SK-N-SH (cell line): ENCODE results near the gene TBC1D30. TPM values are rescaled to one million over a fixed set of nuclear protein-coding genes. Genes with fewer than 3 reads are reported as not detected.

Experiments used
- CTCF ChIA-PET: fragments of 300-600, 350-600 bp; formaldehyde crosslinking; extraction: SDS; loops from one replicate; lab custom pipeline; 2021; lab: Yijun Ruan, JAX
- POLR2A ChIA-PET: fragments of 350-600 bp; sonication (Branson Sonifier 250); formaldehyde crosslinking; extraction: SDS; loops from one replicate; lab custom pipeline; 2020; ENCODE audit warnings: antibody characterized with exemption, inconsistent platforms; lab: Yijun Ruan, JAX
- DNase-seq: peaks from one replicate; pipeline ENCODE4 v3.0.0; 2012
- H2AFZ ChIP-seq: fragments of 200-600 bp; sonication (generic); 2 replicates; pipeline ENCODE4 v1.8.1; 2016; ENCODE audit warnings: antibody characterized with exemption, mild to moderate bottlenecking, low read depth
- H3F3A ChIP-seq: fragments of 200-600 bp; sonication (generic); replicated peaks from 2 replicates; pipeline ENCODE3; 2016; ENCODE audit warnings: antibody characterized with exemption, mild to moderate bottlenecking; ENCODE audit not compliant: insufficient read depth
- H3K27ac ChIP-seq, 2 experiments: fragments of 200-500 bp in 1 of 2; fragments of 200-600 bp in 1 of 2; sonication (Bioruptor generic) in 1 of 2; sonication (generic), shearing (Covaris generic) in 1 of 2; 2 replicates each; pipeline versions ENCODE4 v1.5.1 to v1.6.1; 2014 to 2016; ENCODE audit warnings: low read depth in 2 of 2, inconsistent platforms in 1 of 2, low read length in 1 of 2, mild to moderate bottlenecking in 1 of 2, mixed read lengths in 1 of 2
- H3K27me3 ChIP-seq: fragments of 200-600 bp; sonication (generic), shearing (Covaris generic); 2 replicates; pipeline ENCODE4 v1.6.1; 2016; ENCODE audit warnings: mixed run types; ENCODE audit not compliant: insufficient read depth
- H3K36me3 ChIP-seq, 2 experiments: fragments of 200-500 bp in 1 of 2; fragments of 200-600 bp in 1 of 2; sonication (Bioruptor generic) in 1 of 2; sonication (generic) in 1 of 2; replicated peaks in 1 of 2; 2 replicates each; pipeline versions ENCODE3 to v1.5.1; 2014 to 2016; ENCODE audit warnings: low read length in 1 of 2, mild to moderate bottlenecking in 1 of 2; ENCODE audit not compliant: insufficient read depth in 2 of 2, control insufficient read depth in 1 of 2
- H3K4me1 ChIP-seq, 2 experiments: fragments of 200-500 bp in 1 of 2; fragments of 200-600 bp in 1 of 2; sonication (Bioruptor generic) in 1 of 2; sonication (generic), shearing (Covaris generic) in 1 of 2; 2 replicates each; pipeline versions ENCODE4 v1.5.1 to v1.6.1; 2014 to 2016; ENCODE audit warnings: low read depth in 1 of 2, low read length in 1 of 2, mixed run types in 1 of 2; ENCODE audit not compliant: insufficient read depth in 2 of 2, control insufficient read depth in 1 of 2
- H3K4me2 ChIP-seq: fragments of 200-600 bp; sonication (generic), shearing (Covaris generic); 2 replicates; pipeline ENCODE4 v1.6.1; 2017; ENCODE audit warnings: mixed run types
- H3K4me3 ChIP-seq, 2 experiments: fragments of 200-500 bp in 1 of 2; fragments of 200-600 bp in 1 of 2; sonication (Bioruptor generic) in 1 of 2; sonication (generic), shearing (Covaris generic) in 1 of 2; 2 replicates each; pipeline versions ENCODE4 v1.5.1 to v1.8.1; 2014 to 2016; ENCODE audit warnings: low read depth in 2 of 2, inconsistent platforms in 1 of 2, low read length in 1 of 2, mild to moderate bottlenecking in 1 of 2, mixed read lengths in 1 of 2, moderate library complexity in 1 of 2
- H3K79me2 ChIP-seq: fragments of 200-600 bp; sonication (generic); 2 replicates; pipeline ENCODE4 v1.8.1; 2017; ENCODE audit warnings: mild to moderate bottlenecking; ENCODE audit not compliant: insufficient read depth
- H3K9ac ChIP-seq: fragments of 200-600 bp; sonication (generic); 2 replicates; pipeline ENCODE4 v1.6.1; 2017; ENCODE audit warnings: mixed run types
- H3K9me2 ChIP-seq: fragments of 200-600 bp; sonication (generic); 2 replicates; pipeline ENCODE4 v1.6.1; 2017; ENCODE audit warnings: mixed run types
- H3K9me3 ChIP-seq: fragments of 200-600 bp; sonication (generic); 2 replicates; pipeline ENCODE4 v1.6.1; 2017; ENCODE audit warnings: mixed run types, mild to moderate bottlenecking, moderate library complexity
- H4K20me1 ChIP-seq: fragments of 200-600 bp; sonication (generic); 2 replicates; pipeline ENCODE4 v1.6.1; 2017; ENCODE audit warnings: mild to moderate bottlenecking, mixed run types; ENCODE audit not compliant: insufficient read depth
- CHD2 ChIP-seq: fragments of 150-350 bp; IDR thresholded peaks from 2 replicates; pipeline ENCODE4 v1.6.1; 2018; ENCODE audit warnings: low read length; ENCODE audit not compliant: partially characterized antibody
- ELF1 ChIP-seq: IDR thresholded peaks from 2 replicates; pipeline ENCODE4 v1.4.0; 2012
- EP300 ChIP-seq, 2 experiments: IDR thresholded peaks; 2 replicates each; pipeline versions ENCODE4 v1.4.0 to v1.6.1; 2012; ENCODE audit warnings: borderline replicate concordance in 1 of 2, low read depth in 1 of 2, low read length in 1 of 2
- EZH2phosphoT487 ChIP-seq: fragments of 200-600 bp; sonication (generic); IDR thresholded peaks from 2 replicates; pipeline ENCODE4 v1.6.1; 2017; ENCODE audit warnings: low read depth, mixed run types, mild to moderate bottlenecking, antibody characterized with exemption, moderate library complexity, borderline replicate concordance
- FOXM1 ChIP-seq: IDR thresholded peaks from 2 replicates; pipeline ENCODE4 v1.4.0; 2012; ENCODE audit warnings: low read depth, mild to moderate bottlenecking
- GATA2 ChIP-seq: sonication (generic); formaldehyde crosslinking; IDR thresholded peaks from 2 replicates; pipeline ENCODE4 v1.5.0; 2020; ENCODE audit warnings: mild to moderate bottlenecking, missing genetic modification reagents
- MEF2A ChIP-seq: IDR thresholded peaks from 2 replicates; pipeline ENCODE4 v1.4.0; 2012; ENCODE audit warnings: low read depth, borderline replicate concordance
- MXI1 ChIP-seq: IDR thresholded peaks from 2 replicates; pipeline ENCODE4 v1.6.1; 2012; ENCODE audit warnings: mild to moderate bottlenecking, low read depth, low read length, improper control_type of control experiment
- NFIC ChIP-seq: IDR thresholded peaks from 2 replicates; pipeline ENCODE4 v1.4.0; 2012; ENCODE audit warnings: borderline replicate concordance
- RCOR1 ChIP-seq: fragments of 150-350 bp; IDR thresholded peaks from 2 replicates; pipeline ENCODE4 v1.6.1; 2017; ENCODE audit warnings: antibody characterized with exemption, low read length
- RFX5 ChIP-seq: IDR thresholded peaks from 2 replicates; pipeline ENCODE4 v1.6.1; 2012; ENCODE audit warnings: mild to moderate bottlenecking, improper control_type of control experiment, low read length
- RXRA ChIP-seq: IDR thresholded peaks from 2 replicates; pipeline ENCODE4 v1.4.0; 2012; ENCODE audit warnings: low read depth, mild to moderate bottlenecking, borderline replicate concordance
- SMC3 ChIP-seq: IDR thresholded peaks from 2 replicates; pipeline ENCODE4 v1.6.1; 2012; ENCODE audit warnings: low read depth, low read length, improper control_type of control experiment
- TEAD4 ChIP-seq: IDR thresholded peaks from 2 replicates; pipeline ENCODE4 v1.4.0; 2012; ENCODE audit warnings: mild to moderate bottlenecking, borderline replicate concordance; ENCODE audit not compliant: insufficient read depth
- WGBS: methylation state at CpG from one replicate; pipeline ENCODE4 v1.1.6; 2017; ENCODE audit warnings: low lambda C conversion rate; 5-methylcytosine and 5-hydroxymethylcytosine counted together
- polyA plus RNA-seq, 3 experiments: library from polyadenylated mRNA; depleted of rRNA; stranded (reverse); fragments of >200 nt; gene quantifications; 2 replicates each; pipeline ENCODE4 v1.2.3, GENCODE V29; 2012
- TF ChIP-seq, protein P1 (sequence below): IDR thresholded peaks from 2 replicates; pipeline ENCODE4 v1.4.0; 2012; ENCODE audit warnings: low read depth, borderline replicate concordance
- TF ChIP-seq, protein P2 (sequence below): IDR thresholded peaks from 2 replicates; pipeline ENCODE4 v1.4.0; 2012; ENCODE audit warnings: low read depth
- TF ChIP-seq, protein P3 (sequence below): IDR thresholded peaks from 2 replicates; pipeline ENCODE4; 2012
- TF ChIP-seq, protein P4 (sequence below): fragments of 150-350 bp; IDR thresholded peaks from 2 replicates; pipeline ENCODE4 v1.6.1; 2017; ENCODE audit warnings: antibody characterized with exemption, low read length, low read depth, borderline replicate concordance
- TF ChIP-seq, protein P5 (sequence below): IDR thresholded peaks from 2 replicates; pipeline ENCODE4 v1.6.1; 2012; ENCODE audit warnings: mild to moderate bottlenecking, low read depth, low read length, moderate library complexity

The TBC1D30 gene
- polyA plus RNA-seq, 1 of the 3 experiments (the other 2 are of a cell fraction) = 0.23 TPM

DNA sequence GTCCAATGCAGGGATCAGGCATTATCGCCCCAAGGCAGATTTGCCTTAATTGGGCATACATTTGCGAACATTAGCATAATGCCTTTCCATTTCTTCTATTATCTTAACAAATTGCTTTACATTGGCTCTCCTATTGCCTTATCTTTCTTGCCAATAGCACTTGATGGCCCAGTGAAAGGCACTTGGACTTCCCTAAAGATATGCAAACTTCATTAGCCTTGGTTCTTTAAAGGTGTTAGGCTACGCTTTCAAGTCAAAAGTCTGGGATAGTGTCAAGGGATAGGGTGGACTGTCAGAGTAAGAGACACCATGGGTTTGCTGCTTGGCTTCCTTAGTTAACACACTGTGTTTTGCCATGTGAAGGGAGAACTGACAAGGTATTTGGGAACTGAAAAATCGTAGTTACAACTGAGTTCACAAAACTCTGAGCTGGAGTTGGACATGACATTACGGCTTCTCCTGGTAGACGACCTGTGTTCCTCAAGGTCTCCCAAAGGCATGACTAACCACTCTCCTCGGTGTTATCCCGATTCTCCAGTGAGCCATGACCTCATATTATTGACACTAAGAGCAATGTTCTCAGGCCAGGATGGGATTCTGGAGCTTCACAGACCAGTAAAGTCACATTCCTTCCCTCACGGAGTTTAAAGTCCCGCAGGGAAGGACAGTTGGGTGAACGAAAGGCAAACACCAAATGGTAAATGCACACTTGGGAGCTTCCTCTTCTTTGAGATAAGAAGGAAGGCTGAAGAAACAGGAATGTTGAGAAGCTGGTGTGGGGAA lies 65.2 kb downstream of the TBC1D30 start:
- TF ChIP-seq, protein P1, sequence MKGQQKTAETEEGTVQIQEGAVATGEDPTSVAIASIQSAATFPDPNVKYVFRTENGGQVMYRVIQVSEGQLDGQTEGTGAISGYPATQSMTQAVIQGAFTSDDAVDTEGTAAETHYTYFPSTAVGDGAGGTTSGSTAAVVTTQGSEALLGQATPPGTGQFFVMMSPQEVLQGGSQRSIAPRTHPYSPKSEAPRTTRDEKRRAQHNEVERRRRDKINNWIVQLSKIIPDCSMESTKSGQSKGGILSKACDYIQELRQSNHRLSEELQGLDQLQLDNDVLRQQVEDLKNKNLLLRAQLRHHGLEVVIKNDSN = no peak
- TF ChIP-seq ELF1 = no peak
- TF ChIP-seq GATA2 (CRISPR knock-in tag) = no peak
- TF ChIP-seq, protein P2, sequence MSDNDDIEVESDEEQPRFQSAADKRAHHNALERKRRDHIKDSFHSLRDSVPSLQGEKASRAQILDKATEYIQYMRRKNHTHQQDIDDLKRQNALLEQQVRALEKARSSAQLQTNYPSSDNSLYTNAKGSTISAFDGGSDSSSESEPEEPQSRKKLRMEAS = no peak
- no peak for TF ChIP-seq TEAD4
- no peak for TF ChIP-seq NFIC
- TF ChIP-seq EZH2phosphoT487 = no peak
- no peak for TF ChIP-seq RCOR1
- TF ChIP-seq SMC3 = no peak
- TF ChIP-seq FOXM1 = no peak
- no peak for TF ChIP-seq MXI1
- no peak for TF ChIP-seq RXRA
- TF ChIP-seq, protein P3, sequence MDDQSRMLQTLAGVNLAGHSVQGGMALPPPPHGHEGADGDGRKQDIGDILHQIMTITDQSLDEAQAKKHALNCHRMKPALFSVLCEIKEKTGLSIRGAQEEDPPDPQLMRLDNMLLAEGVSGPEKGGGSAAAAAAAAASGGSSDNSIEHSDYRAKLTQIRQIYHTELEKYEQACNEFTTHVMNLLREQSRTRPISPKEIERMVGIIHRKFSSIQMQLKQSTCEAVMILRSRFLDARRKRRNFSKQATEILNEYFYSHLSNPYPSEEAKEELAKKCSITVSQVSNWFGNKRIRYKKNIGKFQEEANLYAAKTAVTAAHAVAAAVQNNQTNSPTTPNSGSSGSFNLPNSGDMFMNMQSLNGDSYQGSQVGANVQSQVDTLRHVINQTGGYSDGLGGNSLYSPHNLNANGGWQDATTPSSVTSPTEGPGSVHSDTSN = no peak
- TF ChIP-seq CHD2 = no peak
- TF ChIP-seq MEF2A = no peak
- TF ChIP-seq, protein P4, sequence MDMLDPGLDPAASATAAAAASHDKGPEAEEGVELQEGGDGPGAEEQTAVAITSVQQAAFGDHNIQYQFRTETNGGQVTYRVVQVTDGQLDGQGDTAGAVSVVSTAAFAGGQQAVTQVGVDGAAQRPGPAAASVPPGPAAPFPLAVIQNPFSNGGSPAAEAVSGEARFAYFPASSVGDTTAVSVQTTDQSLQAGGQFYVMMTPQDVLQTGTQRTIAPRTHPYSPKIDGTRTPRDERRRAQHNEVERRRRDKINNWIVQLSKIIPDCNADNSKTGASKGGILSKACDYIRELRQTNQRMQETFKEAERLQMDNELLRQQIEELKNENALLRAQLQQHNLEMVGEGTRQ = no peak
- TF ChIP-seq EP300 (IDR thresholded peaks at IDR 0.05; ENCODE audit: borderline replicate concordance in 1 of 2, low read depth in 1 of 2, low read length in 1 of 2) = no peak
- no peak for TF ChIP-seq RFX5
- TF ChIP-seq, protein P5, sequence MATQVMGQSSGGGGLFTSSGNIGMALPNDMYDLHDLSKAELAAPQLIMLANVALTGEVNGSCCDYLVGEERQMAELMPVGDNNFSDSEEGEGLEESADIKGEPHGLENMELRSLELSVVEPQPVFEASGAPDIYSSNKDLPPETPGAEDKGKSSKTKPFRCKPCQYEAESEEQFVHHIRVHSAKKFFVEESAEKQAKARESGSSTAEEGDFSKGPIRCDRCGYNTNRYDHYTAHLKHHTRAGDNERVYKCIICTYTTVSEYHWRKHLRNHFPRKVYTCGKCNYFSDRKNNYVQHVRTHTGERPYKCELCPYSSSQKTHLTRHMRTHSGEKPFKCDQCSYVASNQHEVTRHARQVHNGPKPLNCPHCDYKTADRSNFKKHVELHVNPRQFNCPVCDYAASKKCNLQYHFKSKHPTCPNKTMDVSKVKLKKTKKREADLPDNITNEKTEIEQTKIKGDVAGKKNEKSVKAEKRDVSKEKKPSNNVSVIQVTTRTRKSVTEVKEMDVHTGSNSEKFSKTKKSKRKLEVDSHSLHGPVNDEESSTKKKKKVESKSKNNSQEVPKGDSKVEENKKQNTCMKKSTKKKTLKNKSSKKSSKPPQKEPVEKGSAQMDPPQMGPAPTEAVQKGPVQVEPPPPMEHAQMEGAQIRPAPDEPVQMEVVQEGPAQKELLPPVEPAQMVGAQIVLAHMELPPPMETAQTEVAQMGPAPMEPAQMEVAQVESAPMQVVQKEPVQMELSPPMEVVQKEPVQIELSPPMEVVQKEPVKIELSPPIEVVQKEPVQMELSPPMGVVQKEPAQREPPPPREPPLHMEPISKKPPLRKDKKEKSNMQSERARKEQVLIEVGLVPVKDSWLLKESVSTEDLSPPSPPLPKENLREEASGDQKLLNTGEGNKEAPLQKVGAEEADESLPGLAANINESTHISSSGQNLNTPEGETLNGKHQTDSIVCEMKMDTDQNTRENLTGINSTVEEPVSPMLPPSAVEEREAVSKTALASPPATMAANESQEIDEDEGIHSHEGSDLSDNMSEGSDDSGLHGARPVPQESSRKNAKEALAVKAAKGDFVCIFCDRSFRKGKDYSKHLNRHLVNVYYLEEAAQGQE = no peak
- TF ChIP-seq, all 33 proteins: peak for 0
- H3F3A ChIP-seq = peaks cover 10% of the 10 kb centered on the region
- no peaks in the 10 kb centered on the region; a peak in 1 of 4 replicates for H3K4me1 ChIP-seq
- WGBS = 43% methylated on average over 11 of the region's 11 CpGs
- H3K9me3 ChIP-seq = no peaks in the 10 kb centered on the region
- no peaks in the 10 kb centered on the region for H4K20me1 ChIP-seq
- no peak overlapping the region for H2AFZ ChIP-seq
- H3K36me3 ChIP-seq = no peaks in the 10 kb centered on the region
- no peak overlapping the region for H3K4me3 ChIP-seq
- no peaks in the 10 kb centered on the region for H3K27me3 ChIP-seq
- ChIA-PET POLR2A (no interaction called here), CTCF (interaction anchor here (1.5 to 6.2 kb wide), 15 partner anchors 11 to 1092 kb away, joined by 3 to 59 read pairs (median 12); partner anchors contain the start of gene WIF1)
- H3K79me2 ChIP-seq = no peaks in the 10 kb centered on the region
- DNase-seq = no peak
- no peak overlapping the region for H3K27ac ChIP-seq
- no peak overlapping the region for H3K9ac ChIP-seq
- H3K9me2 ChIP-seq = no peaks in the 10 kb centered on the region
- H3K4me2 ChIP-seq = no peak overlapping the region
